H1 (cell line): ENCODE results near the gene RNF113B. TPM values are rescaled to one million over a fixed set of nuclear protein-coding genes. Genes with fewer than 3 reads are reported as not detected.

ENCODE experiments used
- ASH2L ChIP-seq: fragments of 200-600, 300-600 bp; sonication (generic); IDR thresholded peaks from one replicate; pipeline ENCODE4 v1.7.1; 2017; ENCODE audit warnings: low read length
- BCL11A ChIP-seq, 2 experiments: IDR thresholded peaks; one replicate each; pipeline ENCODE4 v1.6.1; 2011; ENCODE audit warnings: low read depth in 2 of 2, low read length in 2 of 2, mild to moderate bottlenecking in 2 of 2
- EGR1 ChIP-seq: IDR thresholded peaks from 2 replicates; pipeline ENCODE4 v1.6.1; 2011; ENCODE audit warnings: low read depth, low read length, borderline replicate concordance
- EP300 ChIP-seq, 2 experiments: IDR thresholded peaks; 1 replicate in 1 of 2; 2 replicates in 1 of 2; pipeline ENCODE4 v1.6.1; 2011 to 2012; ENCODE audit warnings: low read depth in 2 of 2, low read length in 2 of 2, mild to moderate bottlenecking in 2 of 2, borderline replicate concordance in 1 of 2, inconsistent platforms in 1 of 2, moderate library complexity in 1 of 2
- EZH2 ChIP-seq: fragments of 200-600 bp; sonication (generic); IDR thresholded peaks from 2 replicates; pipeline ENCODE4 v1.7.1; 2012; ENCODE audit warnings: low read depth, mild to moderate bottlenecking, moderate library complexity, low read length, inconsistent platforms; ENCODE audit not compliant: severe bottlenecking
- GABPA ChIP-seq: IDR thresholded peaks from 2 replicates; pipeline ENCODE4 v1.6.1; 2011; ENCODE audit warnings: mild to moderate bottlenecking, low read length, moderate library complexity, borderline replicate concordance; ENCODE audit not compliant: insufficient read depth
- GTF2F1 ChIP-seq: IDR thresholded peaks from 2 replicates; pipeline ENCODE4 v1.6.1; 2012; ENCODE audit warnings: low read depth, low read length, improper control_type of control experiment, borderline replicate concordance
- HDAC6 ChIP-seq: IDR thresholded peaks from one replicate; pipeline ENCODE4 v1.7.1; 2012; ENCODE audit warnings: low read depth, mild to moderate bottlenecking, inconsistent platforms, low read length, moderate library complexity
- KDM5A ChIP-seq: fragments of 200-600 bp; IDR thresholded peaks from 2 replicates; pipeline ENCODE4 v1.7.1; 2012; ENCODE audit warnings: mild to moderate bottlenecking, low read length, inconsistent platforms, mixed read lengths
- RFX5 ChIP-seq: IDR thresholded peaks from 2 replicates; pipeline ENCODE4 v1.6.1; 2011; ENCODE audit warnings: low read depth, low read length, improper control_type of control experiment, borderline replicate concordance
- RNF2 ChIP-seq: fragments of 200-900, 300-1000 bp; sonication (generic); IDR thresholded peaks from 2 replicates; pipeline ENCODE4 v1.7.1; 2016; ENCODE audit warnings: borderline replicate concordance, low read depth, mild to moderate bottlenecking, antibody characterized with exemption, low read length; ENCODE audit not compliant: poor library complexity, severe bottlenecking; ENCODE audit errors: missing control alignments
- SIN3A ChIP-seq, 2 experiments: IDR thresholded peaks in 1 of 2; conservative IDR thresholded peaks in 1 of 2; 2 replicates each; pipeline ENCODE4 v1.6.1; 2011 to 2012; ENCODE audit warnings: low read length in 2 of 2, improper control_type of control experiment in 1 of 2, low read depth in 1 of 2, mild to moderate bottlenecking in 1 of 2
- SP2 ChIP-seq: IDR thresholded peaks from 2 replicates; pipeline ENCODE4 v1.6.1; 2012; ENCODE audit warnings: mild to moderate bottlenecking, low read length, inconsistent platforms
- TEAD4 ChIP-seq: IDR thresholded peaks from 2 replicates; pipeline ENCODE4 v1.6.1; 2012; ENCODE audit warnings: low read depth, low read length, inconsistent platforms, mixed read lengths
- USF2 ChIP-seq: IDR thresholded peaks from 2 replicates; pipeline ENCODE4 v1.6.1; 2011; ENCODE audit warnings: low read length, improper control_type of control experiment
- YY1 ChIP-seq: IDR thresholded peaks from 2 replicates; pipeline ENCODE4 v1.6.1; 2011; ENCODE audit warnings: low read depth, mild to moderate bottlenecking, low read length
- polyA plus RNA-seq, 7 experiments: library from polyadenylated mRNA; depleted of rRNA in 3 of 7; stranded (reverse) in 5 of 7; unstranded in 2 of 7; fragments of >200 nt in 5 of 7; fragments of 200-250 nt in 2 of 7; gene quantifications; 1 replicate in 5 of 7; 2 replicates in 1 of 7; 4 replicates in 1 of 7; pipeline versions ENCODE4 v1.2.1 to v1.2.3, GENCODE V29; 2011 to 2013; ENCODE audit warnings: missing spikeins in 2 of 7, mixed read lengths in 2 of 7
- total RNA-seq: library from RNA; stranded (reverse); fragmentation: NEBNext Ultra II Directional; extraction: Animal tissue kit (Norgen Biotek cat#: 25700); gene quantifications from 2 replicates; pipeline ENCODE4 v1.2.1, GENCODE V29; 2021

RNF113B gene
- total and polyA plus RNA-seq, 2 of the 8 experiments (the other 6 are each of a cell fraction or from before 2014, with no cell fraction given): not detected

- no peak for TF ChIP-seq RNF2
- TF ChIP-seq YY1: no peak
- no peak for TF ChIP-seq KDM5A
- TF ChIP-seq EGR1: no peak
- no peak for TF ChIP-seq GTF2F1
- peak; percentile 70 for TF ChIP-seq ASH2L
- TF ChIP-seq GABPA: no peak
- TF ChIP-seq SIN3A (conservative IDR thresholded peaks at IDR 0.05 in 1 of 2, IDR thresholded peaks at IDR 0.05 in 1 of 2; ENCODE audit: low read depth in 1 of 2, low read length in 2 of 2): no peak
- TF ChIP-seq EP300 (IDR thresholded peaks at IDR 0.05; ENCODE audit: borderline replicate concordance in 1 of 2, low read depth in 2 of 2, low read length in 2 of 2): no peak
- TF ChIP-seq HDAC6: no peak
- no peak for TF ChIP-seq EZH2
- TF ChIP-seq SP2: no peak
- no peak for TF ChIP-seq BCL11A (IDR thresholded peaks at IDR 0.05; ENCODE audit: low read depth in 2 of 2, low read length in 2 of 2)
- no peak for TF ChIP-seq TEAD4
- TF ChIP-seq RFX5: no peak
- TF ChIP-seq USF2: no peak
Measured at GRCh38 chr13:98142380-98143156, 34.5 kb downstream of the RNF113B start, which contains the start of gene FARP1 (continued).
